ENCODE data around the gene SFSWAP. TPM values are rescaled to one million over a fixed set of nuclear protein-coding genes. Genes with fewer than 3 reads are reported as not detected.

Gene SFSWAP
- total and polyA plus RNA-seq, 4 donors: 6.1 to 21.6 (median 10.1) TPM

DNA sequence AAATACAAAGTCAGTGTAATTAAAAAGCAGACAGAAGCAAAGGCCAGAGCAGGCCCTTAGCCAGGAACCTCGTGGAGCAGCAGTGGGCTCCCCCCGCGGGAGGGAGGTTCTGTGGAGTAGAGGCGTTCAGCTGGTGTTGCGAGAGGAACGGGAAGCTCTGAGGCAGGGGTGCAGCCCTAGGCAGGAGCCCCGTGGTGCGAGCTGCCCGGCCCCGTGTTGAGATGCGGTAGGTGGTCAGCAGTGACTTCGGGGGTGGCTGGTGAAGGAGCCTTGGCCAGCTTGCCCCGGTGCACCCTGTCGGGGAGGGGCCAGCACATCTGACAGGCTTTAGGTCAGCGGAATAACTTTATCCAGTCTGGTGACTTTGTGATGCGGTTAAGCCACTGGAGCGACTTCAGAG is 46.2 kb downstream of the SFSWAP start:
- H3K9ac ChIP-seq (ENCODE audit: low read depth in 1 of 2, low read length in 2 of 2): no peak overlapping the region
- DNase-seq (ENCODE audit: low spot score): no peak
- 92% methylated on average over 17 of the region's 17 CpGs for WGBS
- no peaks in the 10 kb centered on the region for H3K27me3 ChIP-seq (ENCODE audit: control insufficient read depth in 4 of 4, insufficient read depth in 4 of 4, low read length in 3 of 4)
- H3K36me3 ChIP-seq (ENCODE audit: control insufficient read depth in 4 of 4, insufficient read depth in 3 of 4, low read depth in 1 of 4, low read length in 3 of 4): peaks cover 14 to 77% (median 52%) of the 10 kb centered on the region in 4 donors
- TF ChIP-seq YY1 (IDR thresholded peaks at IDR 0.05): no peak
- no peak for TF ChIP-seq EGR1 (IDR thresholded peaks at IDR 0.05; ENCODE audit: low read depth in 2 of 2)
- TF ChIP-seq FOXA2 (IDR thresholded peaks at IDR 0.05): no peak
- TF ChIP-seq, protein P1, sequence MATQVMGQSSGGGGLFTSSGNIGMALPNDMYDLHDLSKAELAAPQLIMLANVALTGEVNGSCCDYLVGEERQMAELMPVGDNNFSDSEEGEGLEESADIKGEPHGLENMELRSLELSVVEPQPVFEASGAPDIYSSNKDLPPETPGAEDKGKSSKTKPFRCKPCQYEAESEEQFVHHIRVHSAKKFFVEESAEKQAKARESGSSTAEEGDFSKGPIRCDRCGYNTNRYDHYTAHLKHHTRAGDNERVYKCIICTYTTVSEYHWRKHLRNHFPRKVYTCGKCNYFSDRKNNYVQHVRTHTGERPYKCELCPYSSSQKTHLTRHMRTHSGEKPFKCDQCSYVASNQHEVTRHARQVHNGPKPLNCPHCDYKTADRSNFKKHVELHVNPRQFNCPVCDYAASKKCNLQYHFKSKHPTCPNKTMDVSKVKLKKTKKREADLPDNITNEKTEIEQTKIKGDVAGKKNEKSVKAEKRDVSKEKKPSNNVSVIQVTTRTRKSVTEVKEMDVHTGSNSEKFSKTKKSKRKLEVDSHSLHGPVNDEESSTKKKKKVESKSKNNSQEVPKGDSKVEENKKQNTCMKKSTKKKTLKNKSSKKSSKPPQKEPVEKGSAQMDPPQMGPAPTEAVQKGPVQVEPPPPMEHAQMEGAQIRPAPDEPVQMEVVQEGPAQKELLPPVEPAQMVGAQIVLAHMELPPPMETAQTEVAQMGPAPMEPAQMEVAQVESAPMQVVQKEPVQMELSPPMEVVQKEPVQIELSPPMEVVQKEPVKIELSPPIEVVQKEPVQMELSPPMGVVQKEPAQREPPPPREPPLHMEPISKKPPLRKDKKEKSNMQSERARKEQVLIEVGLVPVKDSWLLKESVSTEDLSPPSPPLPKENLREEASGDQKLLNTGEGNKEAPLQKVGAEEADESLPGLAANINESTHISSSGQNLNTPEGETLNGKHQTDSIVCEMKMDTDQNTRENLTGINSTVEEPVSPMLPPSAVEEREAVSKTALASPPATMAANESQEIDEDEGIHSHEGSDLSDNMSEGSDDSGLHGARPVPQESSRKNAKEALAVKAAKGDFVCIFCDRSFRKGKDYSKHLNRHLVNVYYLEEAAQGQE (IDR thresholded peaks at IDR 0.05): no peak
- no peak for TF ChIP-seq RXRA (IDR thresholded peaks at IDR 0.05)
- no peak for TF ChIP-seq RAD21 (IDR thresholded peaks at IDR 0.05)
- TF ChIP-seq, protein P2, sequence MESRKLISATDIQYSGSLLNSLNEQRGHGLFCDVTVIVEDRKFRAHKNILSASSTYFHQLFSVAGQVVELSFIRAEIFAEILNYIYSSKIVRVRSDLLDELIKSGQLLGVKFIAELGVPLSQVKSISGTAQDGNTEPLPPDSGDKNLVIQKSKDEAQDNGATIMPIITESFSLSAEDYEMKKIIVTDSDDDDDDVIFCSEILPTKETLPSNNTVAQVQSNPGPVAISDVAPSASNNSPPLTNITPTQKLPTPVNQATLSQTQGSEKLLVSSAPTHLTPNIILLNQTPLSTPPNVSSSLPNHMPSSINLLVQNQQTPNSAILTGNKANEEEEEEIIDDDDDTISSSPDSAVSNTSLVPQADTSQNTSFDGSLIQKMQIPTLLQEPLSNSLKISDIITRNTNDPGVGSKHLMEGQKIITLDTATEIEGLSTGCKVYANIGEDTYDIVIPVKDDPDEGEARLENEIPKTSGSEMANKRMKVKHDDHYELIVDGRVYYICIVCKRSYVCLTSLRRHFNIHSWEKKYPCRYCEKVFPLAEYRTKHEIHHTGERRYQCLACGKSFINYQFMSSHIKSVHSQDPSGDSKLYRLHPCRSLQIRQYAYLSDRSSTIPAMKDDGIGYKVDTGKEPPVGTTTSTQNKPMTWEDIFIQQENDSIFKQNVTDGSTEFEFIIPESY (IDR thresholded peaks at IDR 0.05): no peak
- TF ChIP-seq, protein P3, sequence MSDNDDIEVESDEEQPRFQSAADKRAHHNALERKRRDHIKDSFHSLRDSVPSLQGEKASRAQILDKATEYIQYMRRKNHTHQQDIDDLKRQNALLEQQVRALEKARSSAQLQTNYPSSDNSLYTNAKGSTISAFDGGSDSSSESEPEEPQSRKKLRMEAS (IDR thresholded peaks at IDR 0.05): no peak
- H3K4me3 ChIP-seq (ENCODE audit: low read depth in 1 of 3, low read length in 3 of 3): no peak overlapping the region
- H3K9me3 ChIP-seq (ENCODE audit: control insufficient read depth in 4 of 4, low read length in 3 of 4): no peaks in the 10 kb centered on the region
- H3K27ac ChIP-seq (ENCODE audit: low read depth in 1 of 2, low read length in 2 of 2): no peak overlapping the region
- no peaks in the 10 kb centered on the region for H3K4me1 ChIP-seq (ENCODE audit: control insufficient read depth in 4 of 4, insufficient read depth in 4 of 4, low read length in 3 of 4)

DNA sequence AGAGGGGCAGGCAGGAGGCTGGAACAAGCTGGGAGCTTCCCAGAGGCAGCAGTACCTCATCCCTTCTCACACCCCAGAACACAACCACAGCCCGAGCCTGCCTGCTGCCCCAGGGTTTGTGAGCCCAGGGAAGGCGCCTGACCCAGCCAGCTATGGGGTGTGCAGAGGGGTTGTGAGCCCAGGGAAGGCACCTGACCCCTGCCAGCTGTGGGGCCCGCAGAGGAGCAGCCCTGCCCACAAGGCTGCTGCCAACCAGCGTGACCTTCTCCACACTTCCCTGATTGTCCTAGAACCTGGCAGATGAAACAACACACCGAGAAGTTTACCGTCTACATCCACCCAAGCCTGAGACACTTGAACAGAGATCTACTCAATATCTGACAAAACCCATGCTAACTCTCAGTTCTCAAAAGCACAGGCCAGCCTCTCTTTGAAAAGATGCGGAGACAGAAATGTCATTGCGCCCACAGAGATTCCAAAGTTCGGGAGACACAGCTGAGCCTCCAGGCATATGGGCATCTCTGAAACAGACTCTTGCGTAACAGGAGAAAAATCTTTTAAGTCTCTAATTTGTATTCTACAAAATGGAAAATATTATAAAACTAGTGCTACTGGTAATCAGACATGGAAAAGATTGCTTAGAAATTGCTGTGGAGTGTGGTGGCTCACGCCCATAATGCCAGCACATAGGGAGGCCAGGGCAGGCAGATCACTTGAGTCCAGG is 47.3 kb downstream of the SFSWAP start:
- H3K9ac ChIP-seq (ENCODE audit: low read depth in 1 of 2, low read length in 2 of 2): no peak overlapping the region
- H3K4me1 ChIP-seq (ENCODE audit: control insufficient read depth in 4 of 4, insufficient read depth in 4 of 4, low read length in 3 of 4): no peaks in the 10 kb centered on the region
- no peaks in the 10 kb centered on the region for H3K27me3 ChIP-seq (ENCODE audit: control insufficient read depth in 4 of 4, insufficient read depth in 4 of 4, low read length in 3 of 4)
- peaks cover 11 to 72% (median 53%) of the 10 kb centered on the region in 4 donors for H3K36me3 ChIP-seq (ENCODE audit: control insufficient read depth in 4 of 4, insufficient read depth in 3 of 4, low read depth in 1 of 4, low read length in 3 of 4)
- H3K27ac ChIP-seq (ENCODE audit: low read depth in 1 of 2, low read length in 2 of 2): no peak overlapping the region
- no peak overlapping the region for H3K4me3 ChIP-seq (ENCODE audit: low read depth in 1 of 3, low read length in 3 of 3)
- WGBS: 97% methylated on average over 11 of the region's 11 CpGs
- H3K9me3 ChIP-seq (ENCODE audit: control insufficient read depth in 4 of 4, low read length in 3 of 4): no peaks in the 10 kb centered on the region
- DNase-seq (ENCODE audit: low spot score): no peak
- TF ChIP-seq, protein P1 (IDR thresholded peaks at IDR 0.05): no peak
- TF ChIP-seq, protein P2 (IDR thresholded peaks at IDR 0.05): no peak
- TF ChIP-seq EGR1 (IDR thresholded peaks at IDR 0.05; ENCODE audit: low read depth in 2 of 2) (no peak), HNF4A (conservative IDR thresholded peaks at IDR 0.05) (no peak), RXRA (IDR thresholded peaks at IDR 0.05) (no peak), FOXA1 (IDR thresholded peaks at IDR 0.05) (no peak), NR2F2 (IDR thresholded peaks at IDR 0.05) (no peak), SP1 (IDR thresholded peaks at IDR 0.05) (no peak), JUND (IDR thresholded peaks at IDR 0.05) (no peak), YY1 (IDR thresholded peaks at IDR 0.05) (no peak), RAD21 (IDR thresholded peaks at IDR 0.05) (no peak), FOXA2 (IDR thresholded peaks at IDR 0.05) (no peak)
- TF ChIP-seq, protein P3 (IDR thresholded peaks at IDR 0.05): no peak
- TF ChIP-seq, protein P4, sequence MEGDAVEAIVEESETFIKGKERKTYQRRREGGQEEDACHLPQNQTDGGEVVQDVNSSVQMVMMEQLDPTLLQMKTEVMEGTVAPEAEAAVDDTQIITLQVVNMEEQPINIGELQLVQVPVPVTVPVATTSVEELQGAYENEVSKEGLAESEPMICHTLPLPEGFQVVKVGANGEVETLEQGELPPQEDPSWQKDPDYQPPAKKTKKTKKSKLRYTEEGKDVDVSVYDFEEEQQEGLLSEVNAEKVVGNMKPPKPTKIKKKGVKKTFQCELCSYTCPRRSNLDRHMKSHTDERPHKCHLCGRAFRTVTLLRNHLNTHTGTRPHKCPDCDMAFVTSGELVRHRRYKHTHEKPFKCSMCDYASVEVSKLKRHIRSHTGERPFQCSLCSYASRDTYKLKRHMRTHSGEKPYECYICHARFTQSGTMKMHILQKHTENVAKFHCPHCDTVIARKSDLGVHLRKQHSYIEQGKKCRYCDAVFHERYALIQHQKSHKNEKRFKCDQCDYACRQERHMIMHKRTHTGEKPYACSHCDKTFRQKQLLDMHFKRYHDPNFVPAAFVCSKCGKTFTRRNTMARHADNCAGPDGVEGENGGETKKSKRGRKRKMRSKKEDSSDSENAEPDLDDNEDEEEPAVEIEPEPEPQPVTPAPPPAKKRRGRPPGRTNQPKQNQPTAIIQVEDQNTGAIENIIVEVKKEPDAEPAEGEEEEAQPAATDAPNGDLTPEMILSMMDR (IDR thresholded peaks at IDR 0.05; ENCODE audit: low read depth, low read length, missing input control): no peak
